Left renal pelvis (tissue), 4 donors: ENCODE data around the gene NTM. TPM values are rescaled to one million over a fixed set of nuclear protein-coding genes. Genes with fewer than 3 reads are reported as not detected.

ENCODE experiments used
- DNase-seq, 4 donors: peaks; one replicate each; pipeline ENCODE4 v3.0.0-alpha.2; 2013; ENCODE audit warnings: low read depth in 4 of 4, low spot score in 3 of 4
- polyA plus RNA-seq, 4 donors: library from polyadenylated mRNA; unstranded; fragments of 120-200 nt; gene quantifications; one replicate each; pipeline ENCODE4 v1.2.1, GENCODE V29; 2013; ENCODE audit not compliant: insufficient read length in 4 of 4

Gene NTM
- polyA plus RNA-seq, 4 donors, result 41.2 to 80.3 (median 50.2) TPM

DNA sequence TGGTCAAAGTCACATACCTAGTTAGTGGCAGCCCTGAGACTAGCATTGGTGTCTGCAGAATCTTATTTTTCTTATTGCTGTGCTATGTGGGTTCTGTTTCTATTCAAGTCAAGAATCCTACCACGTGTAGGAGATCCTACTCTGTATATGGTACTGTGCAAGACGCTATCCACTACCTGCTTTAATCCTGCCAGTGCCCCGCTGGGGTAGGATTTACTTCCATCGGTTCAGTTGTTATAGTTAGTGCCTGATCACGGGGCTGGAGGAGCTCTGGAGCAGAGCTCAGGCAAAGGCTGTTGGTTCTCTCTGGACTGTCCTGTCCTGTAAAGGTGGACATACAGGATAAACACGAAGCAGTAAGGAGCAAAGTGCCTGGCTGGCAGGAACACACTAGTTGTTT is 167.9 kb downstream of the NTM start:
- no peak for DNase-seq

DNA sequence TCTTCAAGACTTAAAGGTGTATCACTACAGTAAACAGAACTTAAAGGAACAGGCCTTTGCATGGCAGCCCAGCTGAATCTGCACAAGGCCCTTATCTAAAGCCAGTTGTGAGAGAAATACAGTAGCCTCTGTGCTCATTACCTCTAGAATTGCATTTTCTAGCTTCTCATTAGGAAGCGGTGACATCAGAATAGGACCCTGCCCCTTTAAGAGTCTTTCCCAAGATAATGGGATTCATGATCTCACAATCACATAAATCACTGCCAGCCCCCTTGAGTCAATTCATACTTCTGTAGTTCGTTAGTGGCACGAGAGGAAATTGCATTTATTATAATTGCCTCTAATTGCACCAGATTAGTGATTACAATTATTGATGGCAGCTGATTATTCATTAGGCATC is 170.3 kb downstream of the NTM start:
- DNase-seq, result no peak

DNA sequence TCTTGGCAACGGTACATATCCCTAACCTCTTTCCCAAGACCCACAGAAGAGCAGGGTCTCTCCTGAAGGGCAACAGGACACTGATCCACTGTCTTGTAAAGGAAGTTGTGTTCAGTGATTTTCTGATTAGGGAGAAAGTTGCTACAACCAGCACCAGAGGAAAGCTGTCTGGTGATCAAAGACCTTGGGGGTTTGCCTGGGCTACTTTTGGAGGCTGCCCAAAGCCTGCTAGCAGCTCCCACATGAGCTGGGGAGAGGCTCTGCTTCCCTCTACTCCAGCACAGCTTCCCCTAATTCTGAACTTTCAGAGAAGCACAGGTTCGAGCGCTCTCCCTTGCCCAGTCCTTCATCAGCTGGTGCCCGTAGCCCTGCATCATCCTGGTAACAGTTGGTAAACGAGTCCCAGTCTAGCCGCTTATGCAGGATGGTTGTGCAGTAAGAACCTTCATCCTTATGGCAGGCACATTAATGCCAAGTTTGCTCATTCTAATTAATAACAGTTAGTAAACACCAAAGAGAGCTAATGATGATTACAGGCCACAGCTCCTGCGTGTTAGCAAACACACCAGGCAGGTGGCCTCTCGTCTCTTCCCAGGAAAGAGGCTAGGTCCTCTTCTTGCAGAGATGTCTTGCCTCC is 173.1 kb downstream of the NTM start:
- DNase-seq, result no peak

DNA sequence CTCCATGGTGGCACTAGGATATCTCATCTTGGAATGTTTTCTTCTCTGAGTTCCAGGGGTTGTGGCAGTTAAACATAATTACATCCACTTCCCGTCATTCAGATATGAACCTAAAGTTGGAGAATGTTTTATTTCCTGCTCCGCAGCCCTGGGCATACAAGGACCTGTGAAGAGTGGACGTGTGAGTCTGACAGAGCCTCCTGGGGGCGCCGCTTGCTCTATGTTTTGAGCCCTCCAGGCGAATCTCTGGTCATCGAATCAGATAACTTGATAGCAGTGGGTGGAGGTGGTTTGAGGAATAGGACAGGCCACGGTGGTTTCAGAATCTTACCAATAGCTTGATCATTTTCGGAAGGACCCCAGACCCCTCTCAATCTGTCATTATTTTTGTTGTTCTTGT is 174.2 kb downstream of the NTM start:
- no peak for DNase-seq

DNA sequence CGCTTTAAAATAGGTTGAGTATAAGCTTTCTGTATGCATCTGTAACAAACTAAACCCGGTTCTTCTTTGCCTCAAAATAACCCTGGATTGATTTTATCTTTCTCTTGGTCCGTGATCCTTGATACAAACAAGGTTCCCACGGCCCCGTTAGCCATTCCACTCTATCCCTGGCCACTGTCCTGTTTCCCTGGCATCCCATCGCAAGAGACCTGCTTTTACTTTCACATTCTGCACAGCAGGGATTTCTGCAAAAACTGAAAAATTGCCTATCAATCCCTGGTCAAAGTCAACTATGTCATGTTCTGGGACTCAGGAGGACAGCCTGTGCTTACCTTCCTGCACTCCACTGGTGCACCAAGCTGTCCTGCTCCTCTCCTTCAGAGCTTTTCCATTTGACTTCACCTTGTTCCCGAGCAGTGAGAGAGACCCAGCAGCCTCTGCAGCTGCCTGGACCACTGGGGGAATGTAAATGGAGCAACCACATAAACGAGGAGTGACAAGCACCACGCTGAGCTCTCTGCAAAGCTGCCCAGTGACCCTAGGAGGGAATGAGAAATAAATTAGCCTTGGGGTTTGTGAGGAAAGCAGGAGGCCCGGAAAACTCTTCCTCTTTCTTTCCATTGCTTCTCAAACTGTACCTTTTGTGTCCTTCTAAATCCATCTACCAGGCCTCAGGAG is 175.9 kb downstream of the NTM start:
- DNase-seq, result no peak

DNA sequence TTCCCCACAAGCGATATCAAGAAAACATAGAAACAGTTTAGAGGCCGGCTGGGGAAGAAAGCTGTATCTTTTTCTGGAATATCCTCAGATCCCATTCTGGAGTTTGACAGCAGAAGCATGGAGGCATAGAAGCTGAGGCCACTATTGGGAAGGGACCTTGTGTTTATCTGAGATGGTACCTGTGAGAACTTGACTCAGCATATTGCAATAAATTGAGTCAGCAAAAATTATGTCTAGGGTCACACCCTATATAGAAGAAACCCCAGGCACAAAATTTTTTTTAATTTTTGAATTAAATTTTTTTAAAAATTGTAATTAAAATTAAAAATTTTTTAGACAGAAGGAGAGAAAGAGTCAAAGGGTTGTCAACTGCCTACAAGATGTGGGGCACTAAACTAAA is 178.7 kb downstream of the NTM start:
- DNase-seq, result no peak

DNA sequence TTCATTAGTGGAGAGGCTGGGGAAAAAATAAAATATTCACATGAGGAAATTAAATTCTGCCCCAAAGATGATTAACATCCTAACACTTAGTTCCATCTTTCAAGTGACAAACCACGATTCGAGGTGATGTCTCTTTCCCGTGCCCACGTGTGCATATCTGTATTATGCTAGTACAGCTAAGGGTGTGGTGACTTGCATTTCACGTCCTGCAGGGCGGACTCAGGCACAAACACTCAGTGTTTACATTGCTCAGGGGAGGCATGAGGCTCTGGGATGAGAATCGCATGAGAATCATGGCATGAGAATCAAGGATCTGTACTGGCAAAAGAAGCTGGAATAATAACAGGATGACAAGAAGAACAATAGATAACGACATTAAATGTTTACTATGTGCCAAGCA is 179.4 kb downstream of the NTM start:
- DNase-seq, result no peak

DNA sequence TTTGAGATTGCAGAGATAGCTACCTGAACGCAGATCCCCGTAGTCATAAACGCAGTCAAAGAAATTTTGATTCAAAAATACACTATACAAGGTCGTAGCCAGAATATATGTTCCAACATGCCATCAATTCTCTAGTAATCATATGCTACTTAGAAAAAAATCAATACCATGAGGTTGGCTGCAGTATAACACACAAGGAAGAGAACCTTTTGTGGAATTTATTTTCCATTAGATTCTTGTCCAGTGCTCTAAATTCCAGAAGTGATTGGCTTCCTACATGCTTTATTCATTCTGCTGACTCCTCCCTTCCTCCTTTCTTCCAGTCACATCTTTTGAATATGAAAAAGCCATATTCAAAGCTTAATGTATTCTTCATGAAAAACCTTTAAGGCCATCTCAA is 189.9 kb downstream of the NTM start:
- DNase-seq, result no peak

DNA sequence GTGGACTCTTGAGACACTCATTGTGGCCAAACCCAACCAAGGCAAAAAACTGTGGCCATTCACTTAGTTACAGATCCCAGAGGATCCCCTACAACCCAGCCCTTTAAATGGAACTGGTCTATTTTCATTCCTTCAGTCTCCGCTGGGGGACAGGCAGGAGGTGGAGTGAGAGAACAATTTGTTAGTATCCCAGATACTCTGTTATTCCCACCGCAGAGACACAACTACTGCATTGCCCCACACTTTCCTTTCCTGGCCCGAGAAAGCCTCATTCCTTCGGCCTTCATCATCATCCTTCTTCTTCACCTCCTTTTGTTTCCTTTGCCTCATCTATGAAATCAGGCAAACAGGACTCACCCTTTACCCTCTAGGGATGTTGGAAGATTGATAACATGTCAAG is 191.1 kb downstream of the NTM start:
- no peak for DNase-seq

DNA sequence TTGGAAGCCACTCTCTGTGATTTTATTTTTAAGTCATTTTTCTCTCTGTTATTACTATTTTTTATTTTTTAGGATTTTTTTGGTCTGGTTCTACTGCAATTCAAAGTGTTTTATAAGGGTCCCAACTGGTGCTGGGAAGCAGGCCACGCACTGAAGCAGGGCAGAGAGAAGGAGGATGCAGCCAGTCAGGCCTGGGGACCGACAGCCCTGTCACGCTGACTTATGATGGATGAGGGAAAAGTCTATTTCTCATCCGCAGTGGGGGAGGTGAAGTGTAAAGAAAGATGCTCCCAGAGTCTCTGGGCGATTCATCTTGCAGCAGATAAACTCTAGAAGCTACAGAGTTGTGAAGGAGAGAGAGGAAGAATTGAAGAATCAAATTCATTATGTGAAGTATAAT is 191.6 kb downstream of the NTM start:
- no peak for DNase-seq

DNA sequence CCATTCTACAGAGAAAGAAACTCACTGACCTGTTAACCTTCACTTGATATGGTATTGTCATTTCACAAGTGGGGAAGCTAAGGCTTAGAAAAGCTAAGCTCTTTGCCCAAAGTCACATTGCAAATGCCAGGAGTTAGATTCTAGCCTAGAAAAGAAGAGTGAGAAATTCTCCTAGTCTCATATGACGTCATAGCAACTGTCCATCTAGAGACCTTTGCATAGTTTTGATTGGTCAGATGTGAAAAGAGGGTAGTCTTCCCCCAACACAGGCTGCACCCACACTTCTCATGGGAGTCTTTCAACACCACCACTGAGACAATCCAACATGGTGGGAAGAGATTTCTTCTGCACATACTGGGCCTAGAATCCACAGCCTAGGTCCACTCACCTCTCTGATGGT is 197.9 kb downstream of the NTM start:
- no peak for DNase-seq

DNA sequence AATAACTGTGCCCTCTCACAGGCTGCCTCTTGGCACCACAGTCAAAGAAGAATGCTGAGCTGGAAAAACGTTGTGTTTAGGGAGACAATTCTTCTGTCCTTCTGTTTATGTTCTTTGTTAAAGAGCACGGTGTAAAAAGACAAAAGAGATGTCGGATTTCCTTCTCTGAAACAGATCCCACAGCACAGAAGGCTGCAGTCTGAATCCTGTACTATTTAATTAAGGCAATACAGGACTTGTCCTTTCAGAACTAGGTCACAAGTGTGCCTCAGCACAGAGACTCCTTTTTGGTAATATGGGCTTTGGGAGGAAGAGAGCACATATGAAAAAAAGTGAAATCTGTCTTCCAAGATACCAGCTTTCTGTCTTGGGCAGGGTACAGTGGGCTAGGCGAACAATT is 201.2 kb downstream of the NTM start:
- DNase-seq, result no peak

DNA sequence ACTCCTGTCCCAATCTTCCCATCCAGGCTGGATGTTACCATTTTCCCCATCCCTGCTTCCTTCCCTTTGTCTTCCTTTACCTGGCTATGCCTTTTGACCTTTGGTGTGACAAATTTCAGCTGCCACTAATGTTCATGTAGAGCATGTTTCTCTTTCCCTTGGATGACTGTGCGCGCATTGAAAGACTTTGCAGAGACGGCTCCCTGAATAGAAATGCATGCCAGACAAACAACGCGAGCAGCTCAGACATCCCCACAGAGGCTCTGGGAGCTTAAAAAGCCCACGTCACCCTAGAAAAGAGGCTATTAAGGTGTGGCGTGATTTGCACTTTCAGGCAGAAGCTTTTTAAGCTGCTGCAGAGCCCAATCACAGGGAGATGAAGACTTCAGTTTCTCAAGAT is 202.0 kb downstream of the NTM start:
- no peak for DNase-seq

DNA sequence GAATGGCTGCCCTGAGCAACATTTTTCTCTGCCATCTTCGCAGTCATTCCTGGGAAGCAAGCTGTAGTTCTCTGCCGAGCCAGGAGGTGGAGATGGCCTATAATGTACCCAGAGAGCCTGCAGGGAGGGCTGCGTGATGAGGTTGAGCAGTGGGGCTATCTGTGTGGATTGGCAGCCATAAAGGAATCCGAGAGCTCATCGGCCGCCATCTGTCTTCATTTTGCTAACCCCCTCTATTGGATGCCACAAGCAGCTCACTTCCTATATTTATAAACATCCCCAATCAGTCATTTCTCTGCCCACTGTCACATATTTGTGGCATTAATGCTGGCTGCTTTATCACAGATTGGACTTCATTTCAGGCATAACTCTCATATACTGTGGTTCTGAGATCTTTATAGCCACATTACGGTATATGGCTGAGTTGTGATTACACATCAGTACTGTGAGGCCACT is 209.5 kb downstream of the NTM start:
- DNase-seq, result no peak

DNA sequence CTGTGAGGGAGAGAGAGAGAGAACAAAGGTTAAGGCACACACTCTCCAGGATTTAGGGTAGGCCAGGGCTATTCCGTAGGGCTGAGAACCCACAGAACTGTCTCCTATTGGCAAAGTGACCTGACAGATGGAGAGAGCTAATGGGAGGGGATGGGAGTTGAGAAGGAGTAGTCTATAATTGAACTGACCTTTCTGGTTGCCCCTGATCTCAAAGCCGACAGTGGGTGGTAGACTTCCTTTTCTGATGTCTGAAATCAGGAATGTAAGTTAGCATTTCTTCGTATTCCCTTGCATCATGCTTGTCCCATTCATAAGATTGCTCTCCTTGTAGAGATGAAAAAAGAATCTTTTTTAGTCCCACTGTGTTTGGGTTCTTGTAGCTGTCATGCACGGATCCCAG is 210.1 kb downstream of the NTM start:
- no peak for DNase-seq

DNA sequence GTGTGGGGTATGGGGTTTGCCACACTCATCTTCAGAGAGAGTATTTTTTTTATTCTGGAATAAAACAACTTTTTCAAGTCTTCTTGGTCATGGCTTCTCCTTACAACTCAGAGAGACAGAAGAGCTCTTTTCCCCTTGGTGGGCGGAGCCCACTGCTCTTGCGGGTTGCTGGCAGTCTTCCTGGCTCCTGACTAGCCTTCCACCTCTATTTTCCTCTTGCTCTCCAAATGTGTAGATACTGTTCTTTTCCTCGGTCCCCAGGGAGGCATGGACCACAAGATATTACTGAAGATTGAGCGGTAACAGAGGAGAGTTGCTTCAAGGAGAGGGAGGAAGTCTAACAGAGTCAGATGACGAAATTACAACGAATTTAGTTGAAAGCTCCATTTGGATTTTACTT is 210.6 kb downstream of the NTM start:
- DNase-seq, result no peak

DNA sequence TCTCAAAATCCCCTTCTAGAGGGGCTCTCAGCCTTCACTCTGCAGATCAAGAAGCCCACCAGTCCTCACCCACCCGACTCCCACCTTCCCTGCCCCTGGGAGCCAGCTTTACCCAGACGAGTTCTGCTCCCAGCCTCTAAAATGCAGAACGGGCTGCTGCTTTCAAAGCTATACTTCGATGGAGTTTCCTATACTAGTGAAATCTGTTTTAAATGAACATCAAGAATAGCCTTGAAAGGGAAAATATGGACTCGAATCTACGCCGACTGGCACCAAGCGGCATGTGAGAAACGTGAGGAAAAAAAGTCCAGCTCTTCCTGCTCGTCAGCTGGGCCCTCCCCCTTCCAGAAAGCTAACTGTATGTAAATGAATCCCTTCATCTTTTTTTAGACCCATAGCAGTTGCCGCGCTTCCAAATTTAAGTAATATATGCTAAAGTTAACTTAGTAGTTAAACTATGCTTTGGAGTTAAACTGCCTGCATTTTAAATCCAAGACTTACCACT is 211.7 kb downstream of the NTM start:
- DNase-seq, result no peak

DNA sequence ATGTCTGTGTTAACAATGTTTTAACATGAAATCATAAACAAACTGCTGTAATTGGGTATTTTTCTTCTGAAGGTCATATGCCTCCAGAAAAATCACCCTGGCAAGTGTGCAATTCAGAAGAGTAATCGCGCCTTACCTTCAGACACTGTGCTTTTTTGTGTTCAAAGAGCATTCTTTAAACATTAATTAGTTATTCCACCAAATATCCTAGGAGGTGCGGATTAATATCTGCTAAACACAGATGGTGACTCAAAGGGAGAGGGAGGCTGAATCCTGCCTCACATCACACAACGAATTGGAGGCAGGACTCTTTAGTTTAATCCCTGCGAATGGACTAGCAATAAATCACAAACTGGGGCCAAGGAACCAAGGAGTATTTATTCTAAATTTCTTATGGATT is 213.0 kb downstream of the NTM start:
- no peak for DNase-seq

DNA sequence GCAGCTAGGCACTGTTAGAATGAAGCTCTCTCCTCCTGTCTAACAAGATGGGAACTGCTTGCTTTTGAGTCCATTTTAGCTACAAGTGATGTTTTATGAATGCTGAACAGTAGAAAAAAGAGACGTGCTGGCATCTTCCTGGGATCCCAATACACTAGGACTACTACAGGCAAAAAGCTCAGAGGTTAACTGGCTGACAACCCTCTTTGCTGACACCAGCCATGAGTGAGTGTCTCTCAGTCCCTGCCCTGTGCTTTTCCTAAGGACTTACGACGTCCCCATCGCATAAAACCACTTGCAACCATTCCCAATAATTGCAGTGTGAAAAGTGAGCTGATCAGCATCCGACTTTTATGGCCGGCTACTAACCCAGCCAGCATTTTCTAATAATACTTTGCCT is 213.5 kb downstream of the NTM start:
- DNase-seq, result no peak

DNA sequence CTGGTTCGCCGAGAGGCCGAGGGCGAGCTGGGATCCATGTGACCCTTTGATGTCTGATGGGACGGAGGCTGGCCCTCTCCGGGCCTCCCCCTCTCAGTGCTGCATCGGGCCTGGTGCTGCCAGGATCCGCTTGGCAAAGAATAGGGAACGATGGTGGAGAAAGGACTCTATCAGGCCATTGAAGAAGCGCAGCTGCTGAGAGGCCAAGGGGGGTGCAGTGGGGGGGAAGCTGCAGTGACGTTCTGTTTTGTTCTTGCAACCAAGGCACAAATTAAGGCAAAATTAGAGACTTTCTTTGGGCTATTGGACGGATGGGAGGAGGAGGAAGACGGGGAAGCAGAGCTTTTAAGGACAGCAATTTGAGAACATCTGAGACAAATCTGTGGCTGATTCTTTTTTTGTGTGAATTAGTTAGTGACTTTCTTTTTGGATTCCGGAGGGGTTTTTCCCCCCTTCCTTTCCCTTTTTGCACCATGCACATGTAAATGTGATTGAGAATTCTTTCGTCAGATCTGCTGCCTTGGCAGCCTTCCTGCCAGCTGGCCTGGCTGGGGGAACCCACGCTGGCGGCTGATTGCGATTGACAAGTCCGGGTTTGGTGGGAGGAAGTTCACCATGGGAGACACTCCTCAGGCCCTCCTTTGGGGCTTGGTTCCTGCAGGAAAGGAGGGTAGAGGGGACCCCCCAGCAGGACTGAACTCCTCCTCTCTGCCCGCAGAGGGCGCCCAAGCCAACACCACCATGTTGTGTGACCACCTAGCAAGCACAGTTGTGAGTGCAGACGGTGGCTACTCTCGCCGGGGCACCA is 214.6 kb downstream of the NTM start:
- no peak for DNase-seq

DNA sequence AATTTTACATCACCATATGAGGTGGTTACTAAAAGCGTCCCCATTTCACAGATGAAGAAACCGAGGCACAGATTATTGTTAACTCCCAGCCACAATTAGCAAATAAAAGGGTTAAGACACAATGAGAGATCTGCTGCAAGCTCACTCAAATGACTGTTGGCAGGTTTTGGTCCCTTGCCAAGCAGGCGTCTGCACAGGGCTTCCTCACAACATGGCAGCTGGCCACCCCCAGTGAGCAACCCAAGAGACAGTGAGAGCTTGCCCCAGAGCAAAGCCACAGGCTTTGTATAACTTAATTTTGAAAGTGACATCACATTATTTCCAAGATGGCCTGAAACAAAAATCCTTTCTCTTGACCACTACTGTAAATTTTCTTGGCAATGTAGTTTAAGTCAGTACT is 217.6 kb downstream of the NTM start:
- no peak for DNase-seq

DNA sequence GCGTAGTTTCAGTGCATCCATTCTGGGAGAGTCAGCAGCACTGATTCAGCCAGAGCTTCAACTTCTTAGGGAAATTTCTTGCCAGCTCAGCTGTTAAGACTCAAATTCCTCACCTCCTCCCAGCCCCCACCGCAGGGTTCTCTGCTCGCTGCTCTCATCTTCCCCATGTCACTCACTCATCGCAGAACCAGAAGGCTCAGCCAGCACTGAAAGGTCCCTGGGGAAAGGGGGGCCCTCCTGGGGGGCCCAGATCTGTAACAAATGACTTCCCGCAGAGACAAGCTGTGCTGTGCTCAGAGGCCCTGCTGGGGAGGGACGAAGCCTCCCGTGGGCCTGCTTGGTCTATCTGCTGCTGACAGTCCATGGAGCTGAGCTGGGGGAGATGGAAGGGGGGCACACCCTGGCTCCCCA is 220.6 kb downstream of the NTM start:
- no peak for DNase-seq
